ENCODE data around the gene NUDT14. TPM values are rescaled to one million over a fixed set of nuclear protein-coding genes. Genes with fewer than 3 reads are reported as not detected.

The NUDT14 gene
- total RNA-seq, 4 donors from 2014 or later = 12.9 to 19.4 (median 15.7) TPM

GRCh38 chr14:105173901-105174894 is 6.9 kb downstream of the NUDT14 start:
- TF ChIP-seq POLR2A (IDR thresholded peaks at IDR 0.05) (no peak), CTCF (IDR thresholded peaks at IDR 0.05) (no peak)
- no peak overlapping the region for H3K4me3 ChIP-seq (ENCODE audit: low read depth, poor library complexity, severe bottlenecking)
- no peak for DNase-seq (ENCODE audit: low spot score in 2 of 2)
- intact Hi-C loops (cut with DNase I; ENCODE audit: low total_unique reads) = no loop called here
- WGBS, 2 donors = 50 to 58% methylated on average over 24 to 30 of the region's 32 CpGs

GRCh38 chr14:105173145-105173544 is 8.0 kb downstream of the NUDT14 start:
- no peak overlapping the region for H3K4me3 ChIP-seq (ENCODE audit: low read depth, poor library complexity, severe bottlenecking)
- intact Hi-C loops (cut with DNase I; ENCODE audit: low total_unique reads) = no loop called here
- no peak for TF ChIP-seq CTCF (IDR thresholded peaks at IDR 0.05)
- TF ChIP-seq POLR2A (IDR thresholded peaks at IDR 0.05) = no peak
- DNase-seq (ENCODE audit: low spot score in 2 of 2) = no peak
- 90 to 93% methylated on average over 13 of the region's 13 CpGs for WGBS, 2 donors

- no peak for DNase-seq (ENCODE audit: low spot score in 2 of 2)
- WGBS, 2 donors = 70% methylated on average over 7 of the region's 7 CpGs
- H3K4me3 ChIP-seq (ENCODE audit: low read depth, poor library complexity, severe bottlenecking) = no peak overlapping the region
- TF ChIP-seq POLR2A (IDR thresholded peaks at IDR 0.05) (no peak), CTCF (IDR thresholded peaks at IDR 0.05) (no peak)
- intact Hi-C loops (cut with DNase I; ENCODE audit: low total_unique reads) = no loop called here
These were observed 8.6 kb downstream of the NUDT14 start for GRCh38 chr14:105172476-105172875.

GRCh38 chr14:105171004-105171673 is 10.0 kb downstream of the NUDT14 start:
- DNase-seq (ENCODE audit: low spot score in 2 of 2) = no peak
- H3K4me3 ChIP-seq (ENCODE audit: low read depth, poor library complexity, severe bottlenecking) = no peak overlapping the region
- intact Hi-C loops (cut with DNase I; ENCODE audit: low total_unique reads) = no loop called here
- WGBS, 2 donors = 46 to 47% methylated on average over 9 to 13 of the region's 19 CpGs
- TF ChIP-seq POLR2A (IDR thresholded peaks at IDR 0.05) (no peak), CTCF (IDR thresholded peaks at IDR 0.05) (no peak)

GRCh38 chr14:105169776-105170655 is 11.1 kb downstream of the NUDT14 start:
- no peak overlapping the region for H3K4me3 ChIP-seq (ENCODE audit: low read depth, poor library complexity, severe bottlenecking)
- no peak for DNase-seq (ENCODE audit: low spot score in 2 of 2)
- WGBS, 2 donors = 65 to 79% methylated on average over 15 to 20 of the region's 22 CpGs
- intact Hi-C loops (cut with DNase I; ENCODE audit: low total_unique reads) = loop anchor here (10.0 kb wide), 1 partner anchor 75 kb away; no protein-coding TSS in a partner anchor
- TF ChIP-seq POLR2A (IDR thresholded peaks at IDR 0.05) = no peak
- no peak for TF ChIP-seq CTCF (IDR thresholded peaks at IDR 0.05)

Data from lower leg skin (tissue), 4 donors.